ENCODE measurements around the gene ADSS1.
A peak's percentile ranks its signal among the peaks of the same experiment; 100 is the strongest.

ADSS1 gene

GRCh38 chr14:104756477-104757237 lies 32.6 kb downstream of the ADSS1 start:
- DNase-seq (ENCODE audit: low read depth), result no peak
- H3K4me3 ChIP-seq (ENCODE audit: low read depth, low read length), result no peak overlapping the region

- no peak for DNase-seq (ENCODE audit: low read depth)
Measured at GRCh38 chr14:104757238-104757585, 33.2 kb downstream of the ADSS1 start.

GRCh38 chr14:104757681-104758392 lies 33.8 kb downstream of the ADSS1 start:
- no peak for DNase-seq (ENCODE audit: low read depth)

More at GRCh38 chr14:104757238-104757585, 33.2 kb downstream of the ADSS1 start:
- H3K4me3 ChIP-seq (ENCODE audit: low read depth, low read length), result no peak overlapping the region

GRCh38 chr14:104758981-104759969 lies 35.2 kb downstream of the ADSS1 start:
- no peak overlapping the region for H3K4me3 ChIP-seq (ENCODE audit: low read depth, low read length)
- no peak for DNase-seq (ENCODE audit: low read depth)

More at GRCh38 chr14:104757681-104758392, 33.8 kb downstream of the ADSS1 start:
- H3K4me3 ChIP-seq (ENCODE audit: low read depth, low read length), result no peak overlapping the region

- no peak overlapping the region for H3K4me3 ChIP-seq (ENCODE audit: low read depth, low read length)
- DNase-seq (ENCODE audit: low read depth), result no peak
Measured at GRCh38 chr14:104765517-104765916, 41.5 kb downstream of the ADSS1 start.

GRCh38 chr14:104766256-104766862 lies 42.3 kb downstream of the ADSS1 start:
- H3K4me3 ChIP-seq (ENCODE audit: low read depth, low read length), result no peak overlapping the region
- DNase-seq (ENCODE audit: low read depth), result no peak

- no peak for DNase-seq (ENCODE audit: low read depth)
- no peak overlapping the region for H3K4me3 ChIP-seq (ENCODE audit: low read depth, low read length)
Measured at GRCh38 chr14:104766863-104767633, 43.0 kb downstream of the ADSS1 start.

GRCh38 chr14:104767634-104767918 lies 43.5 kb downstream of the ADSS1 start:
- DNase-seq (ENCODE audit: low read depth), result no peak
- H3K4me3 ChIP-seq (ENCODE audit: low read depth, low read length), result no peak overlapping the region

- no peak overlapping the region for H3K4me3 ChIP-seq (ENCODE audit: low read depth, low read length)
- DNase-seq (ENCODE audit: low read depth), result peak; percentile 25
Measured at GRCh38 chr14:104768437-104769323, 44.7 kb downstream of the ADSS1 start.

GRCh38 chr14:104769324-104770071 lies 45.5 kb downstream of the ADSS1 start:
- no peak for DNase-seq (ENCODE audit: low read depth)
- no peak overlapping the region for H3K4me3 ChIP-seq (ENCODE audit: low read depth, low read length)

GRCh38 chr14:104770072-104770579 lies 46.1 kb downstream of the ADSS1 start:
- no peak for DNase-seq (ENCODE audit: low read depth)
- no peak overlapping the region for H3K4me3 ChIP-seq (ENCODE audit: low read depth, low read length)

GRCh38 chr14:104770851-104771272 lies 46.8 kb downstream of the ADSS1 start:
- no peak overlapping the region for H3K4me3 ChIP-seq (ENCODE audit: low read depth, low read length)
- DNase-seq (ENCODE audit: low read depth), result no peak

GRCh38 chr14:104771374-104771773 lies 47.3 kb downstream of the ADSS1 start:
- DNase-seq (ENCODE audit: low read depth), result no peak
- no peak overlapping the region for H3K4me3 ChIP-seq (ENCODE audit: low read depth, low read length)

GRCh38 chr14:104771918-104772706 lies 48.1 kb downstream of the ADSS1 start:
- no peak overlapping the region for H3K4me3 ChIP-seq (ENCODE audit: low read depth, low read length)
- no peak for DNase-seq (ENCODE audit: low read depth)

GRCh38 chr14:104772707-104773504 lies 48.9 kb downstream of the ADSS1 start:
- no peak overlapping the region for H3K4me3 ChIP-seq (ENCODE audit: low read depth, low read length)
- DNase-seq (ENCODE audit: low read depth), result no peak

Measured in skeletal muscle cell (primary cell).